Measurements from ENCODE around the gene CIB4.

The CIB4 gene

GRCh38 chr2:26555246-26556133 is 85.7 kb downstream of the CIB4 start:
- no peaks in the 10 kb centered on the region; the same call in 1 of the 2 replicates for H3K4me1 ChIP-seq (ENCODE audit: insufficient read depth, low read length)
- peaks cover 15% of the 10 kb centered on the region for H3K27me3 ChIP-seq (ENCODE audit: insufficient read depth, low read length)
- H3K9me3 ChIP-seq (ENCODE audit: insufficient read depth, low read depth, low read length), result no peaks in the 10 kb centered on the region
- H3K27ac ChIP-seq (ENCODE audit: low read depth, low read length), result no peak overlapping the region
- H3K4me3 ChIP-seq (ENCODE audit: low read length), result no peak overlapping the region
- H3K9ac ChIP-seq (ENCODE audit: low read depth, low read length), result no peak overlapping the region
- 85% methylated on average over 7 of the region's 8 CpGs for WGBS
- H3K36me3 ChIP-seq (ENCODE audit: insufficient read depth, low read length), result no peaks in the 10 kb centered on the region

GRCh38 chr2:26552641-26553374 is 88.4 kb downstream of the CIB4 start:
- Histone ChIP-seq H3K9me3 (ENCODE audit: insufficient read depth, low read depth, low read length) (no peaks in the 10 kb centered on the region), H3K4me3 (ENCODE audit: low read length) (no peak overlapping the region), H3K27me3 (ENCODE audit: insufficient read depth, low read length) (0 out of 2 replicates have a peak, but pooled peaks cover 2% of the 10 kb centered on the region), H3K9ac (ENCODE audit: low read depth, low read length) (no peak overlapping the region), H3K4me1 (ENCODE audit: insufficient read depth, low read length) (no peaks in the 10 kb centered on the region; the same call in 1 of the 2 replicates), H3K36me3 (ENCODE audit: insufficient read depth, low read length) (no peaks in the 10 kb centered on the region), H3K27ac (ENCODE audit: low read depth, low read length) (no peak overlapping the region)
- 78% methylated on average over 9 of the region's 9 CpGs for WGBS

- Histone ChIP-seq H3K9ac (ENCODE audit: low read depth, low read length) (no peak overlapping the region), H3K4me3 (ENCODE audit: low read length) (no peak overlapping the region), H3K27me3 (ENCODE audit: insufficient read depth, low read length) (no peaks in the 10 kb centered on the region), H3K27ac (ENCODE audit: low read depth, low read length) (no peak overlapping the region), H3K4me1 (ENCODE audit: insufficient read depth, low read length) (no peaks in the 10 kb centered on the region; the same call in 1 of the 2 replicates), H3K36me3 (ENCODE audit: insufficient read depth, low read length) (no peaks in the 10 kb centered on the region), H3K9me3 (ENCODE audit: insufficient read depth, low read depth, low read length) (no peaks in the 10 kb centered on the region)
- 94% methylated on average over 17 of the region's 17 CpGs for WGBS
Measured at GRCh38 chr2:26550276-26551015, 90.7 kb downstream of the CIB4 start.

- WGBS, result 70% methylated on average over 15 of the region's 15 CpGs
- H3K4me1 ChIP-seq (ENCODE audit: insufficient read depth, low read length), result peaks cover 6% of the 10 kb centered on the region; the same call in 1 of the 2 replicates
- no peaks in the 10 kb centered on the region for H3K36me3 ChIP-seq (ENCODE audit: insufficient read depth, low read length)
- H3K9me3 ChIP-seq (ENCODE audit: insufficient read depth, low read depth, low read length), result no peaks in the 10 kb centered on the region
- H3K27me3 ChIP-seq (ENCODE audit: insufficient read depth, low read length), result no peaks in the 10 kb centered on the region
- H3K4me3 ChIP-seq (ENCODE audit: low read length), result no peak overlapping the region
- no peak overlapping the region for H3K9ac ChIP-seq (ENCODE audit: low read depth, low read length)
- no peak overlapping the region for H3K27ac ChIP-seq (ENCODE audit: low read depth, low read length)
Measured at GRCh38 chr2:26542676-26543505, 98.3 kb downstream of the CIB4 start.

- Histone ChIP-seq H3K36me3 (ENCODE audit: insufficient read depth, low read length) (no peaks in the 10 kb centered on the region), H3K27me3 (ENCODE audit: insufficient read depth, low read length) (no peaks in the 10 kb centered on the region), H3K9me3 (ENCODE audit: insufficient read depth, low read depth, low read length) (no peaks in the 10 kb centered on the region), H3K27ac (ENCODE audit: low read depth, low read length) (no peak overlapping the region), H3K9ac (ENCODE audit: low read depth, low read length) (no peak overlapping the region), H3K4me3 (ENCODE audit: low read length) (no peak overlapping the region), H3K4me1 (ENCODE audit: insufficient read depth, low read length) (peaks cover 6% of the 10 kb centered on the region; the same call in 1 of the 2 replicates)
- WGBS, result 90% methylated on average over 5 of the region's 5 CpGs
Measured at GRCh38 chr2:26542194-26542455, 99.0 kb downstream of the CIB4 start.

GRCh38 chr2:26541401-26542193 is 99.6 kb downstream of the CIB4 start:
- WGBS, result 91% methylated on average over 6 of the region's 6 CpGs

GRCh38 chr2:26540961-26541360 is 100.2 kb downstream of the CIB4 start:
- H3K4me1 ChIP-seq (ENCODE audit: insufficient read depth, low read length), result peaks cover 6% of the 10 kb centered on the region; the same call in 1 of the 2 replicates
- no peaks in the 10 kb centered on the region for H3K9me3 ChIP-seq (ENCODE audit: insufficient read depth, low read depth, low read length)
- H3K36me3 ChIP-seq (ENCODE audit: insufficient read depth, low read length), result no peaks in the 10 kb centered on the region
- no peaks in the 10 kb centered on the region for H3K27me3 ChIP-seq (ENCODE audit: insufficient read depth, low read length)
- no peak overlapping the region for H3K27ac ChIP-seq (ENCODE audit: low read depth, low read length)
- 21% methylated on average over 4 of the region's 6 CpGs for WGBS
- H3K4me3 ChIP-seq (ENCODE audit: low read length), result no peak overlapping the region
- no peak overlapping the region for H3K9ac ChIP-seq (ENCODE audit: low read depth, low read length)

More at GRCh38 chr2:26541401-26542193, 99.6 kb downstream of the CIB4 start:
- Histone ChIP-seq H3K4me1 (ENCODE audit: insufficient read depth, low read length) (peaks cover 6% of the 10 kb centered on the region; the same call in 1 of the 2 replicates), H3K36me3 (ENCODE audit: insufficient read depth, low read length) (no peaks in the 10 kb centered on the region), H3K9me3 (ENCODE audit: insufficient read depth, low read depth, low read length) (no peaks in the 10 kb centered on the region), H3K9ac (ENCODE audit: low read depth, low read length) (no peak overlapping the region), H3K4me3 (ENCODE audit: low read length) (no peak overlapping the region), H3K27me3 (ENCODE audit: insufficient read depth, low read length) (no peaks in the 10 kb centered on the region), H3K27ac (ENCODE audit: low read depth, low read length) (no peak overlapping the region)

GRCh38 chr2:26540306-26540705 is 100.9 kb downstream of the CIB4 start:
- H3K27ac ChIP-seq (ENCODE audit: low read depth, low read length), result no peak overlapping the region
- H3K9me3 ChIP-seq (ENCODE audit: insufficient read depth, low read depth, low read length), result no peaks in the 10 kb centered on the region
- H3K9ac ChIP-seq (ENCODE audit: low read depth, low read length), result no peak overlapping the region
- H3K4me3 ChIP-seq (ENCODE audit: low read length), result no peak overlapping the region
- peaks cover 6% of the 10 kb centered on the region; the same call in 1 of the 2 replicates for H3K4me1 ChIP-seq (ENCODE audit: insufficient read depth, low read length)
- no peaks in the 10 kb centered on the region for H3K27me3 ChIP-seq (ENCODE audit: insufficient read depth, low read length)
- 65% methylated on average over 10 of the region's 10 CpGs for WGBS
- no peaks in the 10 kb centered on the region for H3K36me3 ChIP-seq (ENCODE audit: insufficient read depth, low read length)

- Histone ChIP-seq H3K9ac (ENCODE audit: low read depth, low read length) (no peak overlapping the region), H3K4me3 (ENCODE audit: low read length) (no peak overlapping the region), H3K4me1 (ENCODE audit: insufficient read depth, low read length) (peaks cover 6% of the 10 kb centered on the region; the same call in 1 of the 2 replicates), H3K36me3 (ENCODE audit: insufficient read depth, low read length) (no peaks in the 10 kb centered on the region), H3K27ac (ENCODE audit: low read depth, low read length) (no peak overlapping the region), H3K9me3 (ENCODE audit: insufficient read depth, low read depth, low read length) (no peaks in the 10 kb centered on the region), H3K27me3 (ENCODE audit: insufficient read depth, low read length) (no peaks in the 10 kb centered on the region)
- 89% methylated on average over 14 of the region's 14 CpGs for WGBS
Measured at GRCh38 chr2:26537826-26538475, 103.2 kb downstream of the CIB4 start.

Measured in HUES64 (cell line).